ENCODE measurements around the gene NSMCE4A.

NSMCE4A gene

GRCh38 chr10:121988361-121989324 is 13.6 kb upstream of the NSMCE4A start, which contains the start of gene TACC2:
TSS of gene TACC2 (plus strand) at chr10:121989163. CDS start at chr10:122021982, 32,819 bp downstream.
- Histone ChIP-seq H3F3A (ENCODE audit: insufficient read depth, low read length) (no peaks in the 10 kb centered on the region), H3K4me2 (ENCODE audit: low read depth, low read length) (peak within 1 kb of the TSS; percentile 52; the same call in 1 of the 2 replicates), H3K9me3 (replicated peaks; ENCODE audit: insufficient read depth, low read length) (no peaks in the 10 kb centered on the region), H3K9me2 (replicated peaks; ENCODE audit: insufficient read depth, low read length) (no peaks in the 10 kb centered on the region), H3K27me3 (replicated peaks; ENCODE audit: insufficient read depth, low read length) (no peaks in the 10 kb centered on the region), H2AFZ (ENCODE audit: low read length) (no peak within 1 kb of the TSS), H3K27ac (ENCODE audit: low read length) (no peak within 1 kb of the TSS), H4K20me1 (ENCODE audit: insufficient read depth, low read length) (no peaks in the 10 kb centered on the region), H3K4me1 (ENCODE audit: low read length) (no peaks in the 10 kb centered on the region), H3K9ac (ENCODE audit: low read length) (no peak within 1 kb of the TSS), H3K4me3 (ENCODE audit: low read length) (no peak within 1 kb of the TSS), H3K36me3 (replicated peaks; ENCODE audit: insufficient read depth, low read length) (no peaks in the 10 kb centered on the region), H3K79me2 (ENCODE audit: low read length) (no peaks in the 10 kb centered on the region)
- DNase-seq = no peak
- TF ChIP-seq CTCF (IDR thresholded peaks at IDR 0.05; ENCODE audit: low read length) (no peak), EZH2 (optimal IDR thresholded peaks at IDR 0.05; ENCODE audit: low read depth, low read length) (no peak), EZH2phosphoT487 (IDR thresholded peaks at IDR 0.05; ENCODE audit: low read length) (no peak)

- H3K36me3 ChIP-seq (replicated peaks; ENCODE audit: insufficient read depth, low read length) = no peaks in the 10 kb centered on the region
- H3K4me1 ChIP-seq (ENCODE audit: low read length) = no peaks in the 10 kb centered on the region
- no peak overlapping the region for H3K27ac ChIP-seq (ENCODE audit: low read length)
- no peak for DNase-seq
- no peaks in the 10 kb centered on the region for H3K27me3 ChIP-seq (replicated peaks; ENCODE audit: insufficient read depth, low read length)
- H2AFZ ChIP-seq (ENCODE audit: low read length) = no peak overlapping the region
- no peaks in the 10 kb centered on the region for H4K20me1 ChIP-seq (ENCODE audit: insufficient read depth, low read length)
- no peak for TF ChIP-seq EZH2 (optimal IDR thresholded peaks at IDR 0.05; ENCODE audit: low read depth, low read length)
- H3K9me3 ChIP-seq (replicated peaks; ENCODE audit: insufficient read depth, low read length) = no peaks in the 10 kb centered on the region
- H3K4me2 ChIP-seq (ENCODE audit: low read depth, low read length) = no peak overlapping the region
- no peaks in the 10 kb centered on the region for H3F3A ChIP-seq (ENCODE audit: insufficient read depth, low read length)
- H3K4me3 ChIP-seq (ENCODE audit: low read length) = no peak overlapping the region
- H3K9ac ChIP-seq (ENCODE audit: low read length) = no peak overlapping the region
- no peaks in the 10 kb centered on the region for H3K9me2 ChIP-seq (replicated peaks; ENCODE audit: insufficient read depth, low read length)
- no peaks in the 10 kb centered on the region for H3K79me2 ChIP-seq (ENCODE audit: low read length)
These were observed 9.4 kb upstream of the NSMCE4A start for GRCh38 chr10:121984463-121984862.

- H3K79me2 ChIP-seq (ENCODE audit: low read length) = no peaks in the 10 kb centered on the region
- H3K4me1 ChIP-seq (ENCODE audit: low read length) = no peaks in the 10 kb centered on the region
- DNase-seq = no peak
- TF ChIP-seq CTCF (IDR thresholded peaks at IDR 0.05; ENCODE audit: low read length) (no peak), EZH2phosphoT487 (IDR thresholded peaks at IDR 0.05; ENCODE audit: low read length) (no peak), EZH2 (optimal IDR thresholded peaks at IDR 0.05; ENCODE audit: low read depth, low read length) (no peak)
- H3K9me3 ChIP-seq (replicated peaks; ENCODE audit: insufficient read depth, low read length) = no peaks in the 10 kb centered on the region
- H3K27ac ChIP-seq (ENCODE audit: low read length) = no peak overlapping the region
- no peaks in the 10 kb centered on the region for H3K27me3 ChIP-seq (replicated peaks; ENCODE audit: insufficient read depth, low read length)
- H3K4me3 ChIP-seq (ENCODE audit: low read length) = no peak overlapping the region
- H4K20me1 ChIP-seq (ENCODE audit: insufficient read depth, low read length) = no peaks in the 10 kb centered on the region
- H2AFZ ChIP-seq (ENCODE audit: low read length) = no peak overlapping the region
- no peaks in the 10 kb centered on the region for H3K36me3 ChIP-seq (replicated peaks; ENCODE audit: insufficient read depth, low read length)
- H3K9ac ChIP-seq (ENCODE audit: low read length) = no peak overlapping the region
- no peak overlapping the region for H3K4me2 ChIP-seq (ENCODE audit: low read depth, low read length)
- H3K9me2 ChIP-seq (replicated peaks; ENCODE audit: insufficient read depth, low read length) = no peaks in the 10 kb centered on the region
- H3F3A ChIP-seq (ENCODE audit: insufficient read depth, low read length) = no peaks in the 10 kb centered on the region
These were observed 8.8 kb upstream of the NSMCE4A start for GRCh38 chr10:121983852-121984251.

GRCh38 chr10:121981346-121981745 is 6.3 kb upstream of the NSMCE4A start:
- H3K9ac ChIP-seq (ENCODE audit: low read length) = no peak overlapping the region
- no peaks in the 10 kb centered on the region; the same call in 1 of the 2 replicates for H3K9me3 ChIP-seq (replicated peaks; ENCODE audit: insufficient read depth, low read length)
- H3K79me2 ChIP-seq (ENCODE audit: low read length) = no peaks in the 10 kb centered on the region
- H3K4me3 ChIP-seq (ENCODE audit: low read length) = no peak overlapping the region
- no peak for TF ChIP-seq CTCF (IDR thresholded peaks at IDR 0.05; ENCODE audit: low read length)
- no peak for TF ChIP-seq EZH2 (optimal IDR thresholded peaks at IDR 0.05; ENCODE audit: low read depth, low read length)
- TF ChIP-seq EZH2phosphoT487 (IDR thresholded peaks at IDR 0.05; ENCODE audit: low read length) = no peak
- no peak overlapping the region for H3K4me2 ChIP-seq (ENCODE audit: low read depth, low read length)
- no peak overlapping the region for H3K27ac ChIP-seq (ENCODE audit: low read length)
- no peak for DNase-seq
- H3K9me2 ChIP-seq (replicated peaks; ENCODE audit: insufficient read depth, low read length) = no peaks in the 10 kb centered on the region
- H3K4me1 ChIP-seq (ENCODE audit: low read length) = no peaks in the 10 kb centered on the region
- no peak overlapping the region for H2AFZ ChIP-seq (ENCODE audit: low read length)
- H3K36me3 ChIP-seq (replicated peaks; ENCODE audit: insufficient read depth, low read length) = no peaks in the 10 kb centered on the region
- H3F3A ChIP-seq (ENCODE audit: insufficient read depth, low read length) = no peaks in the 10 kb centered on the region
- no peaks in the 10 kb centered on the region for H4K20me1 ChIP-seq (ENCODE audit: insufficient read depth, low read length)
- no peaks in the 10 kb centered on the region for H3K27me3 ChIP-seq (replicated peaks; ENCODE audit: insufficient read depth, low read length)
